Head of caudate nucleus (tissue), 42 donors: ENCODE measurements around the gene TBXA2R.
A peak's percentile ranks its signal among the peaks of the same experiment; 100 is the strongest.
"Not testable (repeated sequence)": the region's sequence is repeated elsewhere in the genome, so short reads cannot be mapped to it uniquely, and the experiment has no call there.

Experiments
- DNase-seq, 42 donors: peaks; one replicate each; pipeline versions ENCODE4 v3.0.0 to v3.0.0-alpha.2; 2020 to 2021; ENCODE audit warnings: mixed read lengths in 7 of 42
- intact Hi-C: fragments of 100-400 bp; cut with DNase I; formaldehyde crosslinking; loops from one replicate; pipeline ENCODE4 v1.15.0; 2022

Gene TBXA2R

GRCh38 chr19:3589439-3589838 lies 17.2 kb downstream of the TBXA2R start:
- intact Hi-C loops, result no loop called here
- DNase-seq, result no peak

- DNase-seq, result no peak
- intact Hi-C loops, result no loop called here
These were observed 19.8 kb downstream of the TBXA2R start for GRCh38 chr19:3586707-3587346.

GRCh38 chr19:3586127-3586626 lies 20.5 kb downstream of the TBXA2R start:
- DNase-seq, result no peak
- intact Hi-C loops, result no loop called here

DNA sequence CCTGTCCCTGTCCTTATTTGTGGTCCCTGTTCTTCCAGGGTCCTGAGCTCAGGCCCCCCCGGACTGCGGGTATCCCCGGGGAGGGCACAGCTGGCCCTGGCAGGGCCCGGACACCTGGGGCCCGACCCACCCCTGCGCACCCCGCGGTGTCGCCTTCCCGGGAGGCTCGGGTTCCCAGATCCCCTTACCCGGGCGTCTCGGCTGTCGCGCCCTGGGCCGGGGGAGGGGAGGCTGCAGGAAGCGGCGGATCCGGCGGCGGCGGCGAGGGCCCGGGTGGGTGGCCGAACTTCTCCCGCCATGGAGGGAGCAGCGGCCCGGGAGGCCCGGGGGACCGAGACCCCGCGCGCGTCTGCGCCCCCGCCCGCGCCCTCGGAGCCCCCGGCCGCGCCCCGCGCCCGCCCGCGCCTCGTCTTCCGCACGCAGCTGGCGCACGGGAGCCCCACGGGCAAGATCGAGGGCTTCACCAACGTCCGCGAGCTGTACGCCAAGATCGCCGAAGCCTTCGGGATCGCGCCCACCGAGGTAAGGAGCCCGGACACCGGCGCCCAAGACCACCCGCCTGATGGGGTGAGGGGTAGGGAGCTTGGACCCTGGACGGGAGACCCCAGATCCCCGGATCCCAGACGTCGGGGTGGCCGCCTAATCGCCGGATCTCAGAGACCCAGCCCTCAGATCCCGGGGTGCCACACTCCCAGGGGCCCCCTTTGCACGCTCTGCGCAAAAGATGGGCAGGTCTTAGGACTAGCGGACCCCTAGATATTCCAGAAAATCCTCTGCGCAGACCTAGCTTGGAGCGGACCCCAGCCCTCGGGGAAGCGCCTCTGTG lies 21.2 kb downstream of the TBXA2R start, which contains the start of gene GIPC3:
TSS of gene GIPC3 (plus strand) at position 178 of the 826 bp plus-strand sequence. CDS start at position 298, 120 bp downstream.
- intact Hi-C loops, result no loop called here
- DNase-seq, result no peak

GRCh38 chr19:3584036-3584802 lies 22.5 kb downstream of the TBXA2R start:
- intact Hi-C loops, DNase-seq: not testable (repeated sequence)

- intact Hi-C loops, DNase-seq: not testable (repeated sequence)
These were observed 24.9 kb downstream of the TBXA2R start for GRCh38 chr19:3581792-3582191.

GRCh38 chr19:3580156-3580934 lies 26.3 kb downstream of the TBXA2R start:
- peak in 5 of 42 donors; percentile 30 to 60 (median 41) for DNase-seq
- intact Hi-C loops, result no loop called here

DNA sequence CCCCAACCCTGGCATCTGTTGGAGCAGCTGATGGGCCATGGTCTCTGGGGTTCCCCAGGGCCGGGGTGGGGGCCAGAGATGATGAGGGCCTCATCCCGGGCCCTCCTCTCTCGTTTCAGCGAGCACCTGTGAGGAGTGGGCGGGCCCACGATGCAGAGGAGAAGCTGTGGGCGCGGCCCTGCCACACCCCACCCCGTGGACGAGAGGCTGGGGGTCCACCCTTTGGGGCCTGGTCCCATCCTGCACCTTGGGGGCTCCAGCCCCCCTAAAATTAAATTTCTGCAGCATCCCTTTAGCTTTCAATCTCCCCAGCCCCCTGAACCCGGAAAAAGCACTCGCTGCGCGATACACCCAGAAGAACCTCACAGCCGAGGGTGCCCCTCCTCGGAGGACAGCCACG lies 28.3 kb downstream of the TBXA2R start:
- intact Hi-C loops, result loop anchor here (5.0 kb wide), 1 partner anchor 44 kb away; no protein-coding TSS in a partner anchor
- no peak for DNase-seq

DNA sequence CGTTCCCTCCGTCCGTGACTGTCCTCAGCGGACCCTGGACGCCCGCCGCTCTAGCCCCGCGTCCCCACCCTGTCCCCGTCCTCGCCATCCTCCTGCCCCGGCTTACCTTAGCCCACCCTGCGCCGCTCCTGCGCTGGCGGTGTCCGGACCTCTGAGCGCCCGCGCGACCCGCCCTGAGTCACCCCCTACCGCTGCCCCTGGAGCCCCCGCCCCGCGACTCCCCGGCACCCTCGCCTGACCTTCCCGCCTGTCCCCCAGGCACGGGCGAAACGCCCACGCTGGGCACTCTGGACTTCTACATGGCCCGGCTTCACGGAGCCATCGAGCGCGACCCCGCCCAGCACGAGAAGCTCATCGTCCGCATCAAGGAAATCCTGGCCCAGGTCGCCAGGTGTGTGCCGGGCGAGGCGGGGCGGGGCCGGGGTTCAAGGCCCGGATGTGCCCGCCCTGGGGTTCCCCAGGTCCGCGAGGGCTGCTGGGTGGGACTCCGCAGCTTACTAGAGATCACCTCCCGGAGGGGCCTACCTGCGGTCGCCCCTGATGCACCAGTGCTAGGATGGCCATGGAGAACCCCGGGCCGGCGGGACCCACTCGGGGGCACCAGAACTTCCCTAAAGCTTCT lies 28.8 kb downstream of the TBXA2R start:
- intact Hi-C loops, result loop anchor here (5.0 kb wide), 1 partner anchor 44 kb away; no protein-coding TSS in a partner anchor
- no peak for DNase-seq

GRCh38 chr19:3576696-3577443 lies 29.8 kb downstream of the TBXA2R start:
- DNase-seq, result peak in 41 of 42 donors; percentile 28 to 86 (median 74)
- intact Hi-C loops, result loop anchor here (5.0 kb wide), 1 partner anchor 45 kb away; no protein-coding TSS in a partner anchor

GRCh38 chr19:3575949-3576673 lies 30.6 kb downstream of the TBXA2R start:
- intact Hi-C loops, result loop anchor here (5.0 kb wide), 1 partner anchor 46 kb away; no protein-coding TSS in a partner anchor
- no peak for DNase-seq

- peak in 36 of 42 donors; percentile 34 to 77 (median 55) for DNase-seq
- intact Hi-C loops, result loop anchor here (5.0 kb wide), 1 partner anchor 47 kb away; no protein-coding TSS in a partner anchor
These were observed 31.4 kb downstream of the TBXA2R start for GRCh38 chr19:3575260-3575741.

DNA sequence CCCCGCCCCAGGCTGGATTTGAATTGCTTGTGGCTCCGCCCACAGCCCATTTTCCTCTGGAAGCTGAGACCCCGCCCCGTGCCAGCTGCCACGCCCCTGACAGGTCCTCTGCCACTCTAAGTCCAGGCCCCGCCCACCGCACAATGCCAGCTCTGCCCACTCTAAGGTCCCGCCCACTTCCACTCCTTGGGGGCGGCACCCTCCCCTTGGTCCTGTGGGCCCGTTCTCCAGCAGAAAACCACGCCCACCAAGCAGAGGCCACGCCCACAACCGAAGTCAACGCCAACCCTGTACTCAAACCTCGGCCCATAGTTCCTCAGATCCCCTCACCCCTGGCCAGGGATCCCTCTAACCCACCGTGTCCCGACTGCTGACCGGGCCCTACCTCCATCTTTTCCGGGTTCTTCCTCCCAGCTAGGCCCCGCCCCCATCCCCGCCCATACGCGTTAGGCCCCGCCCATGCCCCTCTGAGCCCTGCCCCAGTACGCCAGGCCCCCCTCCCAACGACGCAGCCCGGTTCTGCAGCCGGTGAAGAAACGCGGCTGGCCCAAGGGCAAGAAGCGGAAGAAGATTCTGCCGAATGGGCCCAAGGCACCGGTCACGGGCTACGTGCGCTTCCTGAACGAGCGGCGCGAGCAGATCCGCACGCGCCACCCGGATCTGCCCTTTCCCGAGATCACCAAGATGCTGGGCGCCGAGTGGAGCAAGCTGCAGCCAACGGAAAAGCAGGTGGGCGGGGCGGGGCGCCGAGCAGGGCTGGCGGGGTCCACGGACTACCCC lies 32.6 kb downstream of the TBXA2R start:
- intact Hi-C loops, result no loop called here
- DNase-seq, result peak; percentile 42 to 87 (median 72)

DNA sequence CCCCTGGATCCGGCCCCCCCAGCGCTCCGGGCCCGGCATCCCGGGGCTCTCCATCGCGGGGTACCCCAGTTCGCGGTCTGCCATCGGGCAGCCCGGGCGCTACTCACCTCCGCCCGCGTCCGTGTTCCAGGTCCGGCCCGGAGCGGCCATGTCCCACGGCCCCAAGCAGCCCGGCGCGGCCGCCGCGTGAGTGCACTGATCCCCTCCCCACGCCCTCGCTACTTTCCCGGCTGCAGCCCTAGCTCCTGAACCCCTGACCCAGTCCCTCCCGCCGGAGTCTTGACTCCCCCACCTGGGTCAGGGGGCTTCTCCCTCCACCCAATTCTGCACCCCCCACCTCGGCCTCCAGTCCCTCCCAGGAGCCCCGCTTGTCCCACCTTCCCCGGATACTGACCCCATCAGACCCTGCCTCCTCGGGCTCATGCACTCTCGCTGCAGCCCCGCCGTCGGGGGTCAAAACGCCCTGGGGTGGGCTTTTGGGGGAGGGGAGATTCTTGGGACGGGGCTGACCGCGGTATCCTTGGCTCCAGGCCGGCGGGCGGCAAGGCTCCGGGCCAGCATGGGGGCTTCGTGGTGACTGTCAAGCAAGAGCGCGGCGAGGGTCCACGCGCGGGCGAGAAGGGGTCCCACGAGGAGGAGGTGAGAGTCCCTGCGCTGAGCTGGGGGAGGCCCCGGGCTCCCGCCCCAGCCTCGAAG lies 33.4 kb downstream of the TBXA2R start:
- intact Hi-C loops, result no loop called here
- peak in 2 of 42 donors; percentile 42 to 52 for DNase-seq

- intact Hi-C loops, result no loop called here
- DNase-seq, result no peak
These were observed 33.9 kb downstream of the TBXA2R start, which contains the start of gene HMG20B for GRCh38 chr19:3572855-3573161. Gene HMG20B, plus strand, starts transcription at chr19:3572944. Its CDS starts 366 bp downstream, at chr19:3573310.
